Ovary (tissue), 3 donors: ENCODE results near the gene GPR183.

ENCODE experiments used
- EP300 ChIP-seq: sonication (generic); formaldehyde crosslinking; IDR thresholded peaks from one replicate; pipeline ENCODE4 v1.6.1; 2017; ENCODE audit warnings: antibody characterized with exemption
- TF ChIP-seq, protein P1 (sequence below), 3 donors: fragments of 450-650 bp in 2 of 3; fragments of 200-600 bp in 1 of 3; IDR thresholded peaks; one replicate each; pipeline versions ENCODE4 v1.5.1 to v1.8.0; 2016 to 2022; ENCODE audit warnings: antibody characterized with exemption in 3 of 3, mild to moderate bottlenecking in 1 of 3
- donor health status: DM: no; HTN: no; CAD: no.

DNA sequence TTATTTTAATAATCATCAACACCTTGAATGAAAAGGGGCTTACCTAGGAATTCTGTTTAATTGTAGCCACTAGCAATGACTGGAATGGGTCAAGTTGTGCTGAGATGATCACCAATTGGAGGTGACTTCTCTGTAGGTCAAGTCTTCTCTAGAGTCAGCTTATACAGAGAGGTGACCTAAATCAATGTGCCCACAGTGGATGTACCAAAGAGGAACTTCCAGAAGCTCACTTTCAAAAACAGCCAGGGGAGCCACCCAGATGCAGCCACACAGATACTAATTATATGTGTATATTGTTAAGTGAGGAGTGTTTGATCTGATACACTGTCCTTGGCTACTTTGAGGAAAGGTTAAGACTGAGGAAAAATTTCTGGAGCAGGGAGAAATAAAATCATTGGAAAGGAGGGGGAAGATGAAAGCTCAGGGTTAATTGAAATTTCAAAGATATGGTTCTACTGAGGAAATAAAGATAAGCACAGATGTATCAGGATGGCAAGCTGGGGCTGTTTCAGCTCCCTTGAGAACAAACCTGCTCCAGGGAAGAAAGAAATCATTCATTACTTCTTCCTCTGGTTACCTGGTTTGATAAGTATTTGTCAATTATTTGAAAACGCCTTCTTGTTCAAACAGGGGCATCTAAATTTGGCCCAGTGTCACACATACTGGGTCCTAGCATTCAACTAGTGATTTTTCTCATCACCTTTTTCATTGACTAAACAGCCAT is 5.1 kb downstream of the GPR183 start:
- TF ChIP-seq EP300 = no peak
- TF ChIP-seq, protein P1, sequence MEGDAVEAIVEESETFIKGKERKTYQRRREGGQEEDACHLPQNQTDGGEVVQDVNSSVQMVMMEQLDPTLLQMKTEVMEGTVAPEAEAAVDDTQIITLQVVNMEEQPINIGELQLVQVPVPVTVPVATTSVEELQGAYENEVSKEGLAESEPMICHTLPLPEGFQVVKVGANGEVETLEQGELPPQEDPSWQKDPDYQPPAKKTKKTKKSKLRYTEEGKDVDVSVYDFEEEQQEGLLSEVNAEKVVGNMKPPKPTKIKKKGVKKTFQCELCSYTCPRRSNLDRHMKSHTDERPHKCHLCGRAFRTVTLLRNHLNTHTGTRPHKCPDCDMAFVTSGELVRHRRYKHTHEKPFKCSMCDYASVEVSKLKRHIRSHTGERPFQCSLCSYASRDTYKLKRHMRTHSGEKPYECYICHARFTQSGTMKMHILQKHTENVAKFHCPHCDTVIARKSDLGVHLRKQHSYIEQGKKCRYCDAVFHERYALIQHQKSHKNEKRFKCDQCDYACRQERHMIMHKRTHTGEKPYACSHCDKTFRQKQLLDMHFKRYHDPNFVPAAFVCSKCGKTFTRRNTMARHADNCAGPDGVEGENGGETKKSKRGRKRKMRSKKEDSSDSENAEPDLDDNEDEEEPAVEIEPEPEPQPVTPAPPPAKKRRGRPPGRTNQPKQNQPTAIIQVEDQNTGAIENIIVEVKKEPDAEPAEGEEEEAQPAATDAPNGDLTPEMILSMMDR (IDR thresholded peaks at IDR 0.05) = no peak
